Spleen (tissue), 7 donors: ENCODE measurements around the gene CCSER2.

Experiments used
- CTCF ChIP-seq, 11 experiments: fragments of 200-600 bp in 7 of 11; fragments of 450-650 bp in 4 of 11; sonication (generic) in 4 of 11; IDR thresholded peaks in 8 of 11; conservative IDR thresholded peaks in 3 of 11; 1 replicate in 7 of 11; 2 replicates in 4 of 11; pipeline versions ENCODE4 v1.4.0 to v1.8.0; 2016 to 2021; ENCODE audit warnings: antibody characterized with exemption in 11 of 11, inconsistent platforms in 4 of 11, mild to moderate bottlenecking in 1 of 11
- POLR2A ChIP-seq, 3 donors: fragments of 450-650 bp; IDR thresholded peaks; one replicate each; pipeline ENCODE4 v1.5.1; 2017; ENCODE audit warnings: antibody characterized with exemption in 3 of 3, mild to moderate bottlenecking in 1 of 3
- POLR2AphosphoS5 ChIP-seq, 3 donors: sonication (generic); formaldehyde crosslinking; IDR thresholded peaks; one replicate each; pipeline ENCODE4 v1.5.1; 2017; ENCODE audit warnings: antibody characterized with exemption in 3 of 3
- donor health status: DM: no; HTN: no; CAD: no; lungs with moderate emphysema.
- donor health status: DM: no; HTN: no; CAD: no.
- donor health status: DM: no; HTN: no; CAD: no.

GRCh38 chr10:84567133-84567532, 238.7 kb downstream of the CCSER2 start:
- no peak for TF ChIP-seq CTCF (IDR thresholded peaks at IDR 0.05 in 8 of 11, conservative IDR thresholded peaks at IDR 0.05 in 3 of 11)
- TF ChIP-seq POLR2A (IDR thresholded peaks at IDR 0.05): no peak
- no peak for TF ChIP-seq POLR2AphosphoS5 (IDR thresholded peaks at IDR 0.05)
